B cell (primary cell): ENCODE measurements around the gene KRTAP24-1.

Experiments used
- EZH2 ChIP-seq: IDR thresholded peaks from 2 replicates; pipeline ENCODE4 v1.6.1; 2012; ENCODE audit warnings: borderline replicate concordance, low read depth, mild to moderate bottlenecking, moderate library complexity, low read length; ENCODE audit not compliant: insufficient read depth, poor library complexity, severe bottlenecking
- TF ChIP-seq, protein P1 (sequence below): fragments of 200-600 bp; IDR thresholded peaks from one replicate; pipeline ENCODE4 v1.8.0; 2022; ENCODE audit warnings: antibody characterized with exemption, mild to moderate bottlenecking

DNA sequence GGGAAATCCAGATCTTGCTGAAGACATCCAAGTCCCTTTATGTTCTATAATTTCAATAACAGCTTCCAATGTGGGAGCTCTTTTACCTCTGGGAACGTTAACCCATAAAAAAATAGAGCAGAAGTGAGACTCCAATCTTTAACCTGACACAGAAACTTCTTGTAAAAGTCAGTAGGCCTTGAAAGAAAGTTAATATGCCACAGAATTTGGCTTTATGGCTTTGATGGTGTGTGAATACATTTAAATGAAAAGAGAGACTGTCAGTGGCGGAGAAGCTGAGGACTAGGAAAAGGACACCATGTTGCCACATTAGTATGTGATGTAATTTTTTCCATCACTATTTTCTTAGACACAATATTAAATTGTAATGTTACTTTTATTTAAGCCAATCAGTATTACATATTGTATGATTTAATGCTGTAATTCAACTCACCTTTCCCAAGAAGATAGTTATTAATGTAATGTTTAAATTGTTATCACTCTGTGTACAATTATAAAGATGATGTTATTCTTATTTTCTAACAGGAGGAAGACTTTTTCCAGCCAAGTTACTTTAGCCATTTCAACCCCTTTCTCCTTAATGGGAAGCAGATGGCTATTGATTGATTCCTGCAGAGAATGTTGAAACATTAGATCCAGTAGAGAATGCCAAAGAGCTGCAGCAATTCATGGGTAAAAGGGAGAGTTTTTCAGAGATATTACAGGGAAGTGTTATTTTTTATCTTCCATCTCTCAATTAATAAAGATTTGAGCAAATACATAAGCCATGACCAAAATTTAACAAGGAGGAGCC is 49.3 kb downstream of the KRTAP24-1 start:
- TF ChIP-seq, protein P1, sequence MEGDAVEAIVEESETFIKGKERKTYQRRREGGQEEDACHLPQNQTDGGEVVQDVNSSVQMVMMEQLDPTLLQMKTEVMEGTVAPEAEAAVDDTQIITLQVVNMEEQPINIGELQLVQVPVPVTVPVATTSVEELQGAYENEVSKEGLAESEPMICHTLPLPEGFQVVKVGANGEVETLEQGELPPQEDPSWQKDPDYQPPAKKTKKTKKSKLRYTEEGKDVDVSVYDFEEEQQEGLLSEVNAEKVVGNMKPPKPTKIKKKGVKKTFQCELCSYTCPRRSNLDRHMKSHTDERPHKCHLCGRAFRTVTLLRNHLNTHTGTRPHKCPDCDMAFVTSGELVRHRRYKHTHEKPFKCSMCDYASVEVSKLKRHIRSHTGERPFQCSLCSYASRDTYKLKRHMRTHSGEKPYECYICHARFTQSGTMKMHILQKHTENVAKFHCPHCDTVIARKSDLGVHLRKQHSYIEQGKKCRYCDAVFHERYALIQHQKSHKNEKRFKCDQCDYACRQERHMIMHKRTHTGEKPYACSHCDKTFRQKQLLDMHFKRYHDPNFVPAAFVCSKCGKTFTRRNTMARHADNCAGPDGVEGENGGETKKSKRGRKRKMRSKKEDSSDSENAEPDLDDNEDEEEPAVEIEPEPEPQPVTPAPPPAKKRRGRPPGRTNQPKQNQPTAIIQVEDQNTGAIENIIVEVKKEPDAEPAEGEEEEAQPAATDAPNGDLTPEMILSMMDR = no peak
- TF ChIP-seq EZH2 = no peak
